Caco-2 (cell line): ENCODE measurements around the gene SLC36A3. TPM values are rescaled to one million over a fixed set of nuclear protein-coding genes. Genes with fewer than 3 reads are reported as not detected.

Source experiments
- BruUV-seq: library from RNA; stranded (reverse); fragments of 400-500 nt; replicated peaks from 2 replicates; lab custom pipeline; 2021; lab: Mats Ljungman, UMichigan
- CTCF ChIA-PET: fragments of 300-600 bp; sonication (Branson Sonifier 250); formaldehyde crosslinking; loops from one replicate; lab custom pipeline; 2022; ENCODE audit warnings: antibody characterized with exemption; lab: Charles Lee
- POLR2A ChIA-PET: fragments of 300-600 bp; sonication (Branson Sonifier 250); formaldehyde crosslinking; loops from one replicate; lab custom pipeline; 2022; ENCODE audit warnings: antibody characterized with exemption; lab: Charles Lee
- DNase-seq, 2 experiments: peaks; one replicate each; pipeline versions ENCODE4 v3.0.0 to v3.0.0-alpha.2; 2020 to 2022
- H3K27me3 ChIP-seq: replicated peaks from 2 replicates; pipeline ENCODE4 v1.6.0; 2011; ENCODE audit warnings: low read length; ENCODE audit not compliant: control insufficient read depth, insufficient read depth
- H3K36me3 ChIP-seq: 2 replicates; pipeline ENCODE4 v1.5.1; 2011; ENCODE audit warnings: low read length; ENCODE audit not compliant: control insufficient read depth, insufficient read depth
- H3K4me1 ChIP-seq: fragments of 250-450 bp; sonication (Bioruptor Pico); 2 replicates; pipeline ENCODE4 v1.5.1; 2020; ENCODE audit warnings: mild to moderate bottlenecking
- H3K4me3 ChIP-seq: 2 replicates; pipeline ENCODE4 v1.5.1; 2011; ENCODE audit warnings: low read depth, mild to moderate bottlenecking, control low read depth, low read length
- H3K9me3 ChIP-seq: fragments of 250-450 bp; sonication (Bioruptor Pico); 2 replicates; pipeline ENCODE4 v1.5.1; 2020; ENCODE audit warnings: mild to moderate bottlenecking, moderate library complexity
- H3K27ac Mint-ChIP-seq: one replicate; pipeline ENCODE4 v1.8.0; 2022; ENCODE audit warnings: mixed read lengths; ENCODE audit not compliant: unreplicated experiment
- H3K27me3 Mint-ChIP-seq: one replicate; pipeline ENCODE4 v1.8.0; 2022; ENCODE audit warnings: mixed read lengths; ENCODE audit not compliant: insufficient read depth, unreplicated experiment
- H3K36me3 Mint-ChIP-seq: one replicate; pipeline ENCODE4 v1.8.0; 2022; ENCODE audit warnings: mild to moderate bottlenecking, mixed read lengths; ENCODE audit not compliant: insufficient read depth, unreplicated experiment
- H3K4me1 Mint-ChIP-seq: one replicate; pipeline ENCODE4 v1.8.0; 2022; ENCODE audit warnings: low read depth, mixed read lengths; ENCODE audit not compliant: unreplicated experiment
- H3K4me3 Mint-ChIP-seq: one replicate; pipeline ENCODE4 v1.8.0; 2022; ENCODE audit warnings: mild to moderate bottlenecking, moderate library complexity, mixed read lengths; ENCODE audit not compliant: unreplicated experiment
- H3K9me3 Mint-ChIP-seq: one replicate; pipeline ENCODE4 v1.8.0; 2022; ENCODE audit warnings: mixed read lengths; ENCODE audit not compliant: unreplicated experiment
- intact Hi-C: fragments of 100-400 bp; cut with micrococcal nuclease; formaldehyde crosslinking; loops from one replicate; pipeline ENCODE4 v1.10.0; 2022; ENCODE audit not compliant: unreplicated experiment
- total RNA-seq: library from RNA; stranded (reverse); gene quantifications from 2 replicates; pipeline ENCODE4 v1.2.3, GENCODE V29; 2022
- TF ChIP-seq, protein P1 (sequence below), 2 experiments: fragments of 200-600 bp in 1 of 2; IDR thresholded peaks; 1 replicate in 1 of 2; 2 replicates in 1 of 2; pipeline versions ENCODE4 v1.5.1 to v1.8.0; 2011 to 2022; ENCODE audit warnings: antibody characterized with exemption in 1 of 2, control low read depth in 1 of 2, inconsistent platforms in 1 of 2, low read depth in 1 of 2, low read length in 1 of 2, mild to moderate bottlenecking in 1 of 2, moderate library complexity in 1 of 2; ENCODE audit not compliant: insufficient read depth in 1 of 2, severe bottlenecking in 1 of 2, unreplicated experiment in 1 of 2

Gene SLC36A3
- total RNA-seq, 1 experiment from 2014 or later, result not detected

DNA sequence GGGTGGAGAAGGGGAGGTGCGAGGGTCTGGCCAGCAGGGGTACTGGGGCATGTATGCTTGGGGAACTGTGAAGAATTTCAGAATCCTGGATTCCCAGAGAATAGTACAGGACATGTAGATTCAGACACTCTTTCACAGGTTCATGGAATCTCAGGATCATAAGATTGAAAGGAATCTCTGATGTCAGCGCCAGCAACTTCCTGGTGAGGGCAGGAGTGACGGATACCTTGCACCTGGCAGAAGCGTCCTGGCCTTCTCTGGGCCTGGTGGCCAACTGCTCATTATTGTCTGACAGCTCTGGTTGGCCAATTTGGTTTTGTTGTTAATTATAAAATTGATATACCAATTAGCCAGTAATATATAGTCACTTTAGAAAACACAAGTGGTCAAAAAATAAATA lies 43.6 kb downstream of the SLC36A3 start:
- ChIA-PET CTCF (no interaction called here), POLR2A (no interaction called here)
- H3K4me1 ChIP-seq, result no peaks in the 10 kb centered on the region
- H3K36me3 ChIP-seq, result no peaks in the 10 kb centered on the region
- intact Hi-C loops, result no loop called here
- H3K4me3 Mint-ChIP-seq, result no peak overlapping the region
- H3K9me3 ChIP-seq, result no peaks in the 10 kb centered on the region
- H3K27me3 ChIP-seq, result no peaks in the 10 kb centered on the region
- H3K27ac Mint-ChIP-seq, result no peak overlapping the region
- DNase-seq, result no peak
- TF ChIP-seq, protein P1, sequence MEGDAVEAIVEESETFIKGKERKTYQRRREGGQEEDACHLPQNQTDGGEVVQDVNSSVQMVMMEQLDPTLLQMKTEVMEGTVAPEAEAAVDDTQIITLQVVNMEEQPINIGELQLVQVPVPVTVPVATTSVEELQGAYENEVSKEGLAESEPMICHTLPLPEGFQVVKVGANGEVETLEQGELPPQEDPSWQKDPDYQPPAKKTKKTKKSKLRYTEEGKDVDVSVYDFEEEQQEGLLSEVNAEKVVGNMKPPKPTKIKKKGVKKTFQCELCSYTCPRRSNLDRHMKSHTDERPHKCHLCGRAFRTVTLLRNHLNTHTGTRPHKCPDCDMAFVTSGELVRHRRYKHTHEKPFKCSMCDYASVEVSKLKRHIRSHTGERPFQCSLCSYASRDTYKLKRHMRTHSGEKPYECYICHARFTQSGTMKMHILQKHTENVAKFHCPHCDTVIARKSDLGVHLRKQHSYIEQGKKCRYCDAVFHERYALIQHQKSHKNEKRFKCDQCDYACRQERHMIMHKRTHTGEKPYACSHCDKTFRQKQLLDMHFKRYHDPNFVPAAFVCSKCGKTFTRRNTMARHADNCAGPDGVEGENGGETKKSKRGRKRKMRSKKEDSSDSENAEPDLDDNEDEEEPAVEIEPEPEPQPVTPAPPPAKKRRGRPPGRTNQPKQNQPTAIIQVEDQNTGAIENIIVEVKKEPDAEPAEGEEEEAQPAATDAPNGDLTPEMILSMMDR (IDR thresholded peaks at IDR 0.05; ENCODE audit: insufficient read depth in 1 of 2, low read depth in 1 of 2, low read length in 1 of 2, severe bottlenecking in 1 of 2, unreplicated experiment in 1 of 2), result no peak
- BruUV-seq, result no TSS peak
- no peaks in the 10 kb centered on the region for H3K9me3 Mint-ChIP-seq
- H3K4me3 ChIP-seq, result no peak overlapping the region
- H3K36me3 Mint-ChIP-seq, result no peaks in the 10 kb centered on the region
- H3K4me1 Mint-ChIP-seq, result peaks cover 6% of the 10 kb centered on the region
- H3K27me3 Mint-ChIP-seq, result no peaks in the 10 kb centered on the region

DNA sequence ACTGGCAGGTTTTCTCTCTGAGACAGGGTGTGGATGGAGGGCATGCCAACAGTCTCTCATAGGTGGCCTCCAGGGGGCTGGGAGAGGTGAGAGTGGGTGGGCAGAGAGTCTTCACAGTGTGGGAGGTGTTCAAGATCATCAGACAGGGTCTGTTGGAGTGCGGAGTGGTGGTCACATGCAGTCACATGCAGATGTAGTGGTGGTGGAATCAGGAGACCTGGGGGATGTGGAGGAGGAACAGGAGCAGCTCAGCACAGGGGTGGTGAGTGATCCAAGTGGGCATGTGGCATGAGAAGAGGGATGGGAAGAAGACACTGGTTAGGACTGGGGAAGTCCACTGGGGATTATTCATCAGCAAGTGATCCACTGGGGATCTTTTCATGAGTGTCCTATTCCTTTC lies 44.8 kb downstream of the SLC36A3 start:
- H3K27ac Mint-ChIP-seq, result no peak overlapping the region

DNA sequence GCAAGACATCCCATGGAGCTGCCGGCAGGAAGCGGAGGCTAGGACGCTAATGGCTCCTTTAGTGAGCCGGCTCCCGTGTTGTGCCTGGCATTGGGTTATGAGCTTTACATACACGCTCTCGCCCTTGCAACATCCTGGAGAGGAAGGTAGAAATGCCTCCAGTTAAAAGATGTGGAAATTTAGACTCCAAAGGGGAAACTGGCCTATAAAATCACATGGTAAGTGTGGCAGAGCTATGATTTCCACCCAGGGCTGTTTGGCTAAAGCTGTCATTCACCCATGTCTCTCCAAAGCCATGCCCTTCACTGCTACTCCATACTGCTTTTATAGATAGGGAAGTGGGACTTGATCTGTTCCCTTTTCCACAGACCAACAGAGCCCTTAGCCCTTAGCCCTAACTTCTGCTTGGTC lies 45.4 kb downstream of the SLC36A3 start:
- no peak for DNase-seq
- no TSS peak for BruUV-seq
- H3K4me3 ChIP-seq, result no peak overlapping the region
- H3K27me3 ChIP-seq, result no peaks in the 10 kb centered on the region
- peaks cover 7% of the 10 kb centered on the region for H3K4me1 Mint-ChIP-seq
- H3K27me3 Mint-ChIP-seq, result no peaks in the 10 kb centered on the region
- no peaks in the 10 kb centered on the region for H3K9me3 ChIP-seq
- ChIA-PET POLR2A (interaction anchor here (0.6 kb wide), 1 partner anchor 34 kb away, joined by 3 read pairs; the partner anchor contains the start of gene CCDC69), CTCF (no interaction called here)
- intact Hi-C loops, result no loop called here
- no peaks in the 10 kb centered on the region for H3K9me3 Mint-ChIP-seq
- TF ChIP-seq, protein P1 (IDR thresholded peaks at IDR 0.05; ENCODE audit: insufficient read depth in 1 of 2, low read depth in 1 of 2, low read length in 1 of 2, severe bottlenecking in 1 of 2, unreplicated experiment in 1 of 2), result no peak
- no peak overlapping the region for H3K4me3 Mint-ChIP-seq
- H3K36me3 Mint-ChIP-seq, result peaks cover 3% of the 10 kb centered on the region
- H3K4me1 ChIP-seq, result no peaks in the 10 kb centered on the region
- no peak overlapping the region for H3K27ac Mint-ChIP-seq
- no peaks in the 10 kb centered on the region for H3K36me3 ChIP-seq

More for the DNA sequence above, 44.8 kb downstream of the SLC36A3 start:
- Mint-ChIP-seq H3K4me1 (peaks cover 5% of the 10 kb centered on the region), H3K4me3 (no peak overlapping the region), H3K27me3 (no peaks in the 10 kb centered on the region), H3K9me3 (no peaks in the 10 kb centered on the region), H3K36me3 (no peaks in the 10 kb centered on the region)
- intact Hi-C loops, result no loop called here
- BruUV-seq, result no TSS peak
- Histone ChIP-seq H3K4me1 (no peaks in the 10 kb centered on the region), H3K9me3 (no peaks in the 10 kb centered on the region), H3K36me3 (no peaks in the 10 kb centered on the region), H3K27me3 (no peaks in the 10 kb centered on the region), H3K4me3 (no peak overlapping the region)
- DNase-seq, result no peak
- TF ChIP-seq, protein P1 (IDR thresholded peaks at IDR 0.05; ENCODE audit: insufficient read depth in 1 of 2, low read depth in 1 of 2, low read length in 1 of 2, severe bottlenecking in 1 of 2, unreplicated experiment in 1 of 2), result no peak
- ChIA-PET CTCF (no interaction called here), POLR2A (no interaction called here)
